Measurements from ENCODE around the gene TDRD6.

DNA sequence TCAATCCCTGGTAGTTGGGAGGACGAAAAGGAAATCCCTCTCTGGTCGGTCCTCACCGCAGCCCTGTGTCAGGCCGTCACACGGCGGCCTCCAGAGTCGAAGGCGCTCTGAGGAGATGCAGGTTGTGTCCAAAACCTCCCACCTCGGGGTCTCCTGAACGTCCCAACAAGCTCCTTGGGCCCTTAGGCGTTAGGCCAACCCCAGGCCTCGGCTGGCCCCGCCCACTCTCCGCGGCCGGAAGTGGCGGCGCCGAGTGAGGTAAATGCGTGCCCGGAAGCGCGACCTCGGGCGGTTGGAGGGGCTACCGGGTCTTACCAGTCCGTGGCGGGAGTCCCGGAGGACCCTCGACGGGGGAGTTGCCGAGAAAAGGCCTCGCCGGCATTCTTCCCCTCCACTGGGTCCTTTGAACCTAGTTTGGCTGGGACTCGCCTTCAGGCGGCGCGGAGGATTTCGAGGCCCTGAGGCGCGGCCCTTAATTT, at the start of gene TDRD6:
- TF ChIP-seq, protein P1, sequence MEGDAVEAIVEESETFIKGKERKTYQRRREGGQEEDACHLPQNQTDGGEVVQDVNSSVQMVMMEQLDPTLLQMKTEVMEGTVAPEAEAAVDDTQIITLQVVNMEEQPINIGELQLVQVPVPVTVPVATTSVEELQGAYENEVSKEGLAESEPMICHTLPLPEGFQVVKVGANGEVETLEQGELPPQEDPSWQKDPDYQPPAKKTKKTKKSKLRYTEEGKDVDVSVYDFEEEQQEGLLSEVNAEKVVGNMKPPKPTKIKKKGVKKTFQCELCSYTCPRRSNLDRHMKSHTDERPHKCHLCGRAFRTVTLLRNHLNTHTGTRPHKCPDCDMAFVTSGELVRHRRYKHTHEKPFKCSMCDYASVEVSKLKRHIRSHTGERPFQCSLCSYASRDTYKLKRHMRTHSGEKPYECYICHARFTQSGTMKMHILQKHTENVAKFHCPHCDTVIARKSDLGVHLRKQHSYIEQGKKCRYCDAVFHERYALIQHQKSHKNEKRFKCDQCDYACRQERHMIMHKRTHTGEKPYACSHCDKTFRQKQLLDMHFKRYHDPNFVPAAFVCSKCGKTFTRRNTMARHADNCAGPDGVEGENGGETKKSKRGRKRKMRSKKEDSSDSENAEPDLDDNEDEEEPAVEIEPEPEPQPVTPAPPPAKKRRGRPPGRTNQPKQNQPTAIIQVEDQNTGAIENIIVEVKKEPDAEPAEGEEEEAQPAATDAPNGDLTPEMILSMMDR (conservative IDR thresholded peaks at IDR 0.05; ENCODE audit: low read depth, low read length) = no peak
- no peak for TF ChIP-seq EZH2 (IDR thresholded peaks at IDR 0.05; ENCODE audit: borderline replicate concordance, low read depth, low read length, poor library complexity, severe bottlenecking)

Measured in A673 (cell line).